ENCODE data around the gene METTL23.
"Not testable (repeated sequence)": the region's sequence is repeated elsewhere in the genome, so short reads cannot be mapped to it uniquely, and the experiment has no call there.

Gene METTL23

GRCh38 chr17:76710863-76711611, 15.6 kb upstream of the METTL23 start, which contains the start of gene MXRA7:
TSS of gene MXRA7 (minus strand) at chr17:76710965. CDS start at chr17:76710946, 19 bp downstream.
- H3K27ac ChIP-seq = peak within 1 kb of the TSS; percentile 64
- no peak for DNase-seq (ENCODE audit: low read depth, low spot score)

GRCh38 chr17:76712321-76712720, 14.3 kb upstream of the METTL23 start:
- H3K27ac ChIP-seq = not testable (repeated sequence)

GRCh38 chr17:76713765-76714164, 12.9 kb upstream of the METTL23 start:
- DNase-seq (ENCODE audit: low read depth, low spot score) = no peak
- H3K27ac ChIP-seq = no peak overlapping the region

More at GRCh38 chr17:76712321-76712720, 14.3 kb upstream of the METTL23 start:
- DNase-seq (ENCODE audit: low read depth, low spot score) = not testable (repeated sequence)

- H3K27ac ChIP-seq = no peak overlapping the region
- no peak for DNase-seq (ENCODE audit: low read depth, low spot score)
Observed at GRCh38 chr17:76714336-76714735, 12.3 kb upstream of the METTL23 start.

- peak overlapping the region; percentile 72 for H3K27ac ChIP-seq
- no peak for DNase-seq (ENCODE audit: low read depth, low spot score)
Observed at GRCh38 chr17:76714822-76715495, 11.7 kb upstream of the METTL23 start.

- H3K27ac ChIP-seq = peak overlapping the region; percentile 72
Observed at GRCh38 chr17:76715496-76715830, 11.2 kb upstream of the METTL23 start.

GRCh38 chr17:76716146-76716838, 10.3 kb upstream of the METTL23 start:
- DNase-seq (ENCODE audit: low read depth, low spot score) = no peak
- H3K27ac ChIP-seq = peak overlapping the region; percentile 72

More at GRCh38 chr17:76715496-76715830, 11.2 kb upstream of the METTL23 start:
- no peak for DNase-seq (ENCODE audit: low read depth, low spot score)

GRCh38 chr17:76716839-76717215, 9.8 kb upstream of the METTL23 start:
- peak overlapping the region; percentile 72 for H3K27ac ChIP-seq
- DNase-seq (ENCODE audit: low read depth, low spot score) = no peak

GRCh38 chr17:76718516-76718915, 8.1 kb upstream of the METTL23 start:
- no peak for DNase-seq (ENCODE audit: low read depth, low spot score)
- no peak overlapping the region for H3K27ac ChIP-seq

GRCh38 chr17:76720211-76720610, 6.4 kb upstream of the METTL23 start:
- DNase-seq (ENCODE audit: low read depth, low spot score) = no peak
- H3K27ac ChIP-seq = no peak overlapping the region

GRCh38 chr17:76720941-76721340, 5.7 kb upstream of the METTL23 start:
- H3K27ac ChIP-seq = no peak overlapping the region
- DNase-seq (ENCODE audit: low read depth, low spot score) = no peak

- no peak overlapping the region for H3K27ac ChIP-seq
- no peak for DNase-seq (ENCODE audit: low read depth, low spot score)
Observed at GRCh38 chr17:76721463-76721862, 5.2 kb upstream of the METTL23 start.

- DNase-seq (ENCODE audit: low read depth, low spot score) = no peak
Observed at GRCh38 chr17:76722279-76722678, 4.4 kb upstream of the METTL23 start.

GRCh38 chr17:76722977-76723376, 3.7 kb upstream of the METTL23 start:
- H3K27ac ChIP-seq = not testable (repeated sequence)

More at GRCh38 chr17:76722279-76722678, 4.4 kb upstream of the METTL23 start:
- no peak overlapping the region for H3K27ac ChIP-seq

GRCh38 chr17:76723812-76724211, 2.8 kb upstream of the METTL23 start:
- H3K27ac ChIP-seq = no peak overlapping the region
- DNase-seq (ENCODE audit: low read depth, low spot score) = no peak

More at GRCh38 chr17:76722977-76723376, 3.7 kb upstream of the METTL23 start:
- not testable (repeated sequence) for DNase-seq (ENCODE audit: low read depth, low spot score)

- peak overlapping the region; percentile 97 for H3K27ac ChIP-seq
- no peak for DNase-seq (ENCODE audit: low read depth, low spot score)
Observed at GRCh38 chr17:76725580-76726230, 934 bp upstream of the METTL23 start.

- peak within 1 kb of the TSS; percentile 97 for H3K27ac ChIP-seq
- DNase-seq (ENCODE audit: low read depth, low spot score) = peak; percentile 72
Observed at GRCh38 chr17:76726231-76726775, 336 bp upstream of the METTL23 start, which contains the start of gene JMJD6. TSS of gene JMJD6 (minus strand) at chr17:76726606. CDS start at chr17:76726475, 131 bp downstream.

GRCh38 chr17:76727745-76728456, 1.3 kb downstream of the METTL23 start:
- H3K27ac ChIP-seq = peak overlapping the region; percentile 97

More at GRCh38 chr17:76727745-76728456, 1.3 kb downstream of the METTL23 start:
- DNase-seq (ENCODE audit: low read depth, low spot score) = no peak
